ENCODE measurements around the gene CDC25A.

GRCh38 chr3:48118322-48118721, 69.9 kb downstream of the CDC25A start:
- TF ChIP-seq CTCF (IDR thresholded peaks at IDR 0.05; ENCODE audit: poor library complexity) (no peak), EZH2 (IDR thresholded peaks at IDR 0.05; ENCODE audit: borderline replicate concordance) (no peak), EZH2phosphoT487 (IDR thresholded peaks at IDR 0.05; ENCODE audit: low read depth, severe bottlenecking, unreplicated experiment) (no peak)

Measured in hepatocyte (in vitro differentiated cells).